GM19238 (cell line): ENCODE data around the gene SEMA6A.

ENCODE experiments used
- DNase-seq: peaks from one replicate; pipeline ENCODE4 v3.0.0; 2011; ENCODE audit warnings: low spot score; ENCODE audit not compliant: insufficient read length

SEMA6A gene

DNA sequence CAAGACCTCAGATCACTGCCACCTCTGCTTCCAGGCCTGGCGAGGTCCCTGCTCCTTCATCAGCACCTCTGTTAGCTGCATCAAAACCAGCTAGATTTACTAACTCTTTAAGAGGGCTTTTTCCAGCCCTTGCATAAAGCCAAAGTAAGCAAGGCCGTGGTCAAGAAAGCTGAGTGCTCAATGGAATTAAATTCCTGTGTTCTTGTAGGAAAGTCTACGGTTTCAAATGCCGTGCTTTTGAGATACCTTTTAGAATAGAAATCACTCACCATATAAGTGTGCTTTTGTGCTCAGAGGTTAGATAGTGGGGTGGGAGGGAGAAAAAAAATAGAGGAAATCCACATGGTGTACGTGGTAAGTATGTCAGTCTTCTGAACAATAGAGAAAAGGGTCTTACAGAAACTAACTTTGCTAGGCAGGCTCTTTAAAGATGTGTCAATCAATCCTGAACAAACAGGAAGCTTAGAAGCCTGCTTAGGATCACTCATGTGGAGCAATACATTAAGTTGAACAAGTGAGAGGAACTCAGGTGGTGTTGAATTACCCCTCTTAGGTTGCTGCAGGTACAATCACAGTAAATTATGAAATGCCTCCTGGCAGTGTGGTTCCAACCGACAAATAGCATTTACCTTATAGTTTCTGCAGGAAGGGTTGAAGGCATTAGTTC lies 79.7 kb downstream of the SEMA6A start:
- DNase-seq, result no peak

DNA sequence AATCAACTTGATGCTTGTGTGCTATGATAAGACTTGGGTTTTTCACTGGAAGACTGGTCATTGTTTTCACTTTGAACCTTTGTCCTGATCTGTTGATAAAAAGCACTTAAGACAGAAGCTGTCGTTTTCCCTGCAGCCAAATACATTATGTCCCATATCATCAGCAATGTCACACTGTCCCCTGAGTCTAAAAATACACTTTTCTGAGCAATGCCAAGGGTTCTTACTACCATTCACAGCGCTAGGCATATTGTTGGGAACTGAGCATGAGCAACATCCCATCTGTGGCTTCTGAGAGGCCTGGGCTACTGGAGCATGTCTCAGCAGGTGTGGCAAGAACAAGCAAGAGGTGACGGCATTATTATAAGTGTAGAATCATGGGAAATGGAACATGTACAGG lies 81.8 kb downstream of the SEMA6A start:
- DNase-seq, result no peak

DNA sequence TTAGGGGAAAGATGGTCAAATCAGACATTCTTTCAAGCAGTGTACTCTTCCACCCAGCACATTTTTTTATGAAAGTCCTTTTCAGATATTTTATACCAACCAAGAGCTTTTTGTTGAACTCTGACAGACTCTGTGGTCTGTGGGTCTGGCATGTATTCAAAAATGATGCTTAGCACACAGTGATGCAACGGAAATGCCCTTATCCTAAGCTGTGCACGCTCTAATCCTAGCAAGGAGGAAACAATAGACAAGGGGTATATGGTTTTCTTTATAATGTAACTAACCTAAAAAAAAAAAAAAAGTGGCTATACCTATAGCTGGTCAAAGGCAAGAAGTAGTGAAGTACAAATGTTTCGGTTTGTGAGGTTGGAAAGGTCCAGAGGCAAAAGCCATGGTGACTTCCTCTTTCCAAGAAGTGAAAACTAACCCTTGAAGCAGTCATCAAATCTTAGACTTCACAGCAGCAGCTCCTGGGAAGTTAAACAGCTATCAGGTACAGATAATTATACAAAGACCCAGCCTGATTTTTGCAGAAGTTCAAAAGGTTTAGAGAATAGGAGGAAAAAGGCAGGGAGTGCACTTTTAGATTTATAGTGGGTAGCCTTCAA lies 82.5 kb downstream of the SEMA6A start:
- DNase-seq, result no peak

DNA sequence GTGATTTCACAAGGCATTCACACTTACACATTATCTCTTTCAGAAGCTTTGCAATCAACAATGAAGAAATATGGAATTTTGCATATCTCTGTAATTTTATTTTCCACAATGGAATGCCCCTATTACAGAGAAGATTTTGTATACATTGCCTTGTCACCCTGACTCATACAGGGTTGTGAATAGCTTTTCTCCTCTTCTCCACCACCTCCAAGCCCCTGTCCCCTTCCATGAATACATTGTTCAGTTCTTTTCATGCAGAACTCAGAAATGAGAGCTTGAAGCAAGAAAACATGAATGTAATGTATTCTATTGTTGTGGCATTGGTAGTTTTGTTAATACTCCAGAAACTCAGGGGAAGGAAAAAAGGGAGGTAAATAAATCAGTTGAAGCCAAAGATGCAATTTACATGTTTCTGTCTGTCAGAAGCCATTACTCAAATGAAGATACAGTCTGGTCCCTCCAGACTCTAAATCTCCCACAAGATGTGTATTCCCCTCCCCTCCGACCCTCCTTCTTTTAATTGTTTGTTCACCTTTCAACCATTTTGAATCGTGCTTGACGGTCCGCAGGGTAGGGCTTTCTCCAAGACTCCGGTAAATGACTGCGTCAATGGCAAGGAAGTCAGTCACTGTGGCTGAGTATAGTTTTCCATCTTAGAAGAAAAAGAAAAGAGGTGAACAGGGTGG lies 86.1 kb downstream of the SEMA6A start:
- DNase-seq, result no peak

DNA sequence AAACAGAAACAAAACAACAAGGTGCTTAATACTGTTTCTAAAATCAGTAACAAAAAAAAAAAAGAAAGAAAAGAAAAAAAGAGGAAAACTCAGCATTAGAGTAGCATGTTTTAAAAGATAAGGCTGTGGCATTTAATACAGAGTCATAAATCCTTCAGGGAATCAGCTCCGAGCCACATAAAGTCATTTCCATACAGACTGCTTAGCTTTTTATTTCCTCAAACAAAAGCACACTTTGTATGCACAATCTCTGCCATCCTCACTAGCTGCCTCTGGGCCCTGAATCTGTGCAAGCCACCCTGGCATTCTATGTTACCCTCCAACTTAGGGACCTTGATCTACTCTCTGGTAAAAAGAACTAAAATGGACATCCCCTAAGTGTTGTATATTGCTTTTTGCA lies 87.6 kb downstream of the SEMA6A start:
- DNase-seq, result no peak

DNA sequence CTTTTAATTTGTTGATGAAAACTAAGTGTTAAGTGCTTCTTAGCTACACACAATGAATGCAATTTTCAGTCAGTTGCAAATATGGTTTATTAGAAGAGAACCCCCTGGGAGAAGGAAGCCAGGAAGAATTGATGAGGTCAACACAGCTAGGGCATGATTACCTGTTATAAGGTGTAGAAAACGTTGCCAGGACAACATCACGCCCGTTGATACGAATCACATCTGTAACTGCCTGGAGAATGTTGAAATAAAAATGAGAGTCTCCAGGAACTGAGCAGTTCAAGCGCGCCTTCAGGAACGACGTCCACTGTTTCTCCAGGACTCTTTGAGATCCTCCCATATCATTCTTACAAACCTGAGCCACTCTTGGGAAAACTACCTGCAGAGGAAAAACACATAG lies 88.0 kb downstream of the SEMA6A start:
- no peak for DNase-seq

DNA sequence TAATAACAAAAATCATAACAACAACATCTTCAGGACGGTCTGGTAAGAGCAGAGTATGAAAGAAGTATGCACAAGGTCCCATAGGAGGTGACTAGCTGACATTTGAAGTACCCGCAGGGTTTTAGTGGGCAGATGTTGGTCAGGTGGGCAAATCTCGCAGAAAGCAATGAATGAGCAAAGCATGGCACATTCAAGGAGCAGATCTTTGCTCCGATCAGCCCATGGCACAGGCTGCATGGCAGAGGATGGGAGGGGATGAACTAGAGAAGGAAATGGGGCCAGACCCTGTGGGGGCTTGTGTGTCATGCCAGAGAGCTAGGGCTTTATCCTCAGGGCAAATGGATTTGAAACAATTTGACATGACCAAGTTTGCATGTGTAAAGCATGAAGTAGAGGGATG lies 90.0 kb downstream of the SEMA6A start:
- no peak for DNase-seq

DNA sequence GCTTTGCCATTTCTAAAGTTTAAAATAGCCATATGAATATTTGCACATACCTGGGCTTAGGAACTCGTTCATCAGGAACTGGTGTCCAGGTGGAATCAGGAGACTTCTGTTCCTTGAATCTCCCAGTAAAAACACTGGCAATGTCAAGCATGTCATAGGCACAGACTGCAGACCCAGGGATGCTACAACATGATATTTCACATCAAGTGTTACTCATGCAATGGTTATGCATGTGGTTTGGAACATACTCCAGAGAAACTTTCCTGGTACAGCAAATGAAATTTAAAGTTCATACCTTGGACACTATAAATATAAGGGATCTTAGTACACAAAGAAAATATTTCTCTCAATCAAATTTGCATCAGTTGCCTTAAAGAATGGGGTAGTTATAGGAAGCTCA lies 92.2 kb downstream of the SEMA6A start:
- DNase-seq, result no peak

DNA sequence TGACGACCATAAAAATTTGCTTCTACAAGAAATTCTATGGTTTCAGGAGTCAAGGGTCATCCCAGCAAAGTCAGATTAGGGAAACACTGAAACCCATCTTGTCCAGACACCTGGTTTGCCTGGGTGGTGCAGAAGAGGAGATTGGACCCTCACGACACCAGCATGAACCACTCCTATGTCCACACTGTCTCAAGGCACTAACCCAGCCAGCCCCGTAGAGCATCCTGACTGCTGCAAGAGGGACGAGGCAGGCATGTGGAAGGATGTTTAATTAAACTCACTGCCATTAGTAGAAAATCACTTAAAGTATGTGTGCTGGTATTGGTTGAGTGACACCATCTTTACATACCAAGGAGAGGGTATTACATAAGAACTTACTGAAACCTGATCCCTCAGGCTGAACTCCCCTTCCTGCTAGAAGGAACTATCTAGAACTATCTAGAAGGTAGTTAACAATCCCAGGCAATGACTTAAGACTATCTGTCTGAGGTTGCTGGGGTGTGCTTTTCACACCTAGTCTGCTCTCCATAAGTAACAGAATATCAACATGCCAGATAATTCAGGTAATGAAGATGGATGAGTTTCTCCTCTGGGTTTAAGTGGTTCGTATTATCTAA lies 93.6 kb downstream of the SEMA6A start:
- DNase-seq, result no peak

DNA sequence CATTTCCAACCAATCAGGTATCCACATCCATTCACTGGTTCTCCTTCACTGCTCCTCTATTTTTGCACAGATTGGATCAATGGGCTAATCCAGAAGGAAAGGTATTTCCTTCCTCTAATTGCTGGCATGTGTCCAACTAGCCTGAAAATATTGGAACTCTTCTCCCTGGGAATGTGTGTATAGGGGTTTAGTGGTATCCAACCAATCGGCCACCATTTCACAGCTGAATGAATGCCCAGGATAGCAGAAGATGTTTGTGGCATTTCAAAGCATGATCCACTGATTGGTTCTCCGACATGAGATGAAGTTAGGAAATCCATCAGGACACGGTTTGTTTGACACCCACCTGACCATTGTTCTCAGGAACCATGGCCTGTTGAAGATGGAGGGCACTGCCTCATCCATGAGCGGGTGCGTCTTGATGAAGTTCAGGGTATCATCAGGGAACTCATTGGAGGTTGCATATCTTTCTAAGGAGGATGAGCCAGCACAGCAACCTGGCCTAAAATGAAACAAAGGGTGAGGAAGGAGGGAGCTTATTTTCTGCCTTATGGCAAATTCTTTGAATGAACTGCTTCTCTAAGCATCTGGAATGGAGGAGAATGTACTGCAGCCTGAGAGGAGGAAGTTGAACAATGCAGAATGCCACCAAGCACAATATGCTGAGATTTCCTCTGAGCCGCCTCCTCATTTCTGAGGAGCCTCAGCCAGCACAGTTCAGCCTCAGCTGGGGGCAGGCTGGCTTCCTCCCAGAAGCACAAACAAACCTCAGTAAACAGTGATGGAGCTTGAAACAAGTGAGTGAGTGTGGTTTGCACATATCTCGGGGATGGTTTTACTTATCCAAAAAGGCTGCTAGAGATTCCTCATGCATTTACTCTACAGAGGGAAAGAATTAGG lies 94.6 kb downstream of the SEMA6A start:
- DNase-seq, result no peak

DNA sequence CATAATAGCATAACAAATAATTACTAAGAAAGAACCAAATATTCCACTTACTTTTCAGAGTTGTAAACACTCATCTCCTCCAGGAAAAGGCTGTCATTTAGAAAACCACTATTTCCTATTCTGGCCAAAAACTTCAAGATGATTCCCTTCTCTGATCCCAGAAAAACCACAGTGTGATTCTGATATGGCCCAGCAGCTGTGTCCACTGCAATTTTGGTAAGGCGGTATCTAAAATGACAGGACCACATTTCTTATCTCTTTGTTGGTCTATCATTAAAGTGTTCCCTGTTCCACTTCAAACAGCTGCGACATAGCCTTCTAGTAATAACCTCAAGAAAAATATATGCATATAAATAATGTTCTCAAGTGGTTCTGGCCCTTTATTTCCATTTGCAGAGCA lies 96.1 kb downstream of the SEMA6A start:
- DNase-seq, result no peak

DNA sequence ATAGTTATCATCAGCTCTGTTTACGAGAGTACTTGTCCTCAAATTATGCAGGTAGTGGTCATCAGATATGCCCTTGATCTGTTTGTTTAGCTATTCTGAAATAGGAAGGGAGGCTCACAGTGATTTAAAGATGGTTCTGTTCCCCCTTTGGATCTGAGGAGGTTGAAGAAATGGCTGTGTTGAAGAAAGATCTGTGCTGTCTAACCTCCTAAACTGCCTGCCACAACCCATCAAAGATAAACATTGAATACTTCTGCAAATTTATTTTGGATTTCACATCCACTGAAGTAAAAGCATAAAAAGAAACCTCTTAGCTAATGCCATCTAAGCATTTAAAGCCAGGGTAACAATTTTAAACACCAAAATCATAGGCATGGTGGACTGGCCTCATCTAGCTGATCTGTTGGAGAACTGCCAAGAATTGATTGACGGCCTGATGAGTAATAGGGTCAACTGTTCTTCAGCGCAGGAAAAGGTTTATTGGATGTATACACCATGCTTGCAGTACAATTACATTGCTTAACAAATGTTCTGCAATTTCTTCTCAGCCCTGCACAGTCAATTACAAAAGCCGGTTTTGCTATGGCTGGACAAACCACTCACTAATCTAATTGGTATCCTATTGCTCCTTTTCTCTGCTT lies 97.6 kb downstream of the SEMA6A start:
- no peak for DNase-seq

DNA sequence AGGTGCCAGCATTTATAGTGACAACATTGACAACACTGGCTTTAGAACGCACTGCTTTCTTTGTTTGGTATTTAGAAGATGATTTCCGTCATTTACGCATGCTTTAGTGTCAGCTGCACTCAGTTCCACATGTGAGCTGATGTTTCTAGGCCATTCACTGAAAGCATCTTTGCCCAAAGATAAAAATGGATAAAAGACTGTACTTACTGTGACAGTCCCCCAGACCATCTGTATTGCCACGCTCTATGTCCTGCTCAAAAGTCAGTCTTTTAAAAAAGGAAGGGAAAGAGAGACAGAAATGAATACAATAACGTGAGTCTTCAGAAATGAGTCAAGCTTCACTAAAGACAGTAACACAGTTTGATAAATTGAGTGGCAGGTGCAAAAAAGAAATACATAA lies 99.3 kb downstream of the SEMA6A start:
- no peak for DNase-seq

DNA sequence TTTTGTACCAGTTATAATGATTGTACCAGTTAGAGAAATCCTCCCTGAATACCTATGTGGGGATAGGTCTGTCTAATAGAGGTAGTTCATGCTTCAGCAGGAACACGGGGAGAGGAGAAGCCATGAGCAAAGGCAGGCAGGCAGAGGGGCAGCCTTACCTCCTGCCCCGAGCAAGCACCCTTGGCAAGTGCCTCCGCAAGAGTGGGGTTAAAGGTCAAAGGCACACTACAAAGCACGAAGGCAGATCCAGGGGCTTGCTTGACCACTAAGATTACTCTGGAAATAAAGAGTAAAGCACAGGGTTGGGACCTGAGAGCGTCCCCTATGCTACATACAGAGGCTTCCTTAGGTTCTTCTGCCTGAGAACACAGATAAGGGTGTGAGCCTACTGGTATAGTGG lies 100.9 kb downstream of the SEMA6A start:
- DNase-seq, result no peak

DNA sequence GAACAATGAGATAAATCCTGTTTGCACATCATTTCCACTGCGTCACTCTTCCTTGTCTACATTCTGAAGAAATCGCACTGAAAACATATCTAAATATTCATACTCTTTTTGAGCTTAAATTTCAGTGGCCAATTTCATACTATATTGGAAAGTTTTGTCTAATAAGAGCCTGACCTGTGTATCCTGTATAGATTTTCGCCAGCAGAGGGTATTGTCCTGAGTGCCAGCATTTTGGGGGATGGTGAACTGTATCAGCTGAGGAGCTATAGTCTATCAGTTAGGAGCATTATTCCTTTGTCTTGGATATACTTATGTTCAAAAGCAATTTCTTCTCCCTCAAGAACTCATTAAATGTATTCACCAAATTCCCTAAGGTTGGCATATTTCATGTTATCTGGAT lies 102.3 kb downstream of the SEMA6A start:
- DNase-seq, result no peak

DNA sequence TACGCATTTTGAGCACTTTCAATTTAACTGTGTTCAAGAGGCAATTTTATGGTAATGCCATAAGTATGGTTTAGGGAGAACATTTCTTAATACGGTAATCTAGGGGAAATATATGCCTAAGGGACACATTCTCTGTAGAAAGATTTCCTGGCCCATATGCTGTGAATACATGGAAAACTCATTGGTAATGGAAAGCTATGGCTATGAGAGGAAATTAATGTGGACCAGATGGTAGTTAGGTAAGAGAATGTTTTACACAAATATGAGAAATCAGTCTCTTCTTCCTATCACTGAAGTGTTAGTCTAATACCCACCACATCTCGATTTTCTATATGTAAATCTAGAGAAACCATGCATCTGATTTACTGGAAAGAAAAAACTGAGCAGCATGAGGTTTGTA lies 105.0 kb downstream of the SEMA6A start:
- DNase-seq, result no peak

DNA sequence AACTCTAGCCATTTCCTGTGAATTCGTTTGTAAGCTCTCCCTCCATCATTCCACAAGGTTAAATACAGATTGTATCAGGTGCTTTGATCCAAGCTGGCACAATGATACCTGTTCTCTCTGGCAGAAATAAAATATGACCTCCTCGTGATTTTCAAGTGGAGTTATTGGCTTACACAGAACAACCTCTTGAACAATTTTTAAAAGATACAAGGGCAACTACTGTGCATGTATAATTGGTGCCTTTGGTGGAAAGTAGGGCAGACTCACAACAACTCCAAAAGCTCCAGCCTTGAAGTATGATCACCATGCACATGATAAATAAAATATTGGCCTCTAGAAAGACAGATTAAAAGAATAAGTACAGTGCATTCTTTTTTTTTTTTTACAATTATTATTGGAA lies 106.0 kb downstream of the SEMA6A start:
- DNase-seq, result no peak

DNA sequence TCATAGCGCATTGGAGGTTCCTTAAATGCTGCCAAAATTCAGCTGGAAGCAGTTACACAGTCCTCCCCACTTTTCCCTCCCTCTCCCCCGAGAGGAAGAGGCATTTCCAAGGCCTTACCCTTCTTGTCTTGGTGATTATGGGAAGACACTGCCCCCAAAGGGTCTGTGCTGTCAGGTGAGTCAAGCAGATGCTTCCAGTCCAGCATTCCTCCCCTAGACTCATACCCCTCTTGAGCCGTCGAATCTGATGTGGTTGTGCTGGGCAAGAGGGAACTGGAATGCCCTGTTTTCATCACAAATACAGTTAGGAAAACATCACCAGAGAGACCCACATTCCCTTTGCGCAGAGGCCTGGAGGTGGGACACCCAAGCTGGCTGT lies 107.2 kb downstream of the SEMA6A start:
- DNase-seq, result no peak

DNA sequence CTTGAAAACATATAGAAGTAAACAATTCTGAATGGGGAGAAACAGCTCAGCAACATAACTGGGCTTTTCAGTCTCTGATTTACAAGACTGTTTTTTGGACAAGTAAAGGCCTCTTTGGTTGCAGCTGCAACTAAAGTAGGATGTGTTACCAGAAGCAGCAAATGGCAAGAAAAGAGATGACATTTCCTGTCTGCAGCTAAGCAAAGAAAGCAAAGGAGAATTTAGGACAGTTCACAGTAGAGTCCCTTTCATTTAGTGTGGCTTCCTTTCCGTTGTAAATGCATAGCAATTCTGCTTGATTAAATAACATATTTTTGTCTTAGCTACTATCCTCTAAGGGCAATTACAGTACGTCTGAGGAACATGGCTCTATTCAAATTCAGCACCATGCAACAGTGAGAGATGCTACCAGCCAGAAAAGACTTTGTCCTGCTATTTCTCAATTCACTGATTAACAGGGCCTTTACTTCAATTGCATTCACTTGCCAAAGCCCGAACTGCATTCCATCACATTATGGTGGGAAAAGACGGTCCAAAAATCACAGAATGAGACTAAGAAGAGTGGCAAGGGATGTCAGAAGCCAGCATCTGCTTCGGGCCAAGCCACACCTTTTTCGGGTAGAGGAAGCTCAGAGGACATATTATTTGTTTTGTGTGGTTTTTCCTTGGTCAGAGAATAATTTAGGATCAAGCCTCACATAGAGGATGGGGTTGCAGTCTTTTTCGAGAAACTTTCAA lies 107.7 kb downstream of the SEMA6A start:
- DNase-seq, result no peak

DNA sequence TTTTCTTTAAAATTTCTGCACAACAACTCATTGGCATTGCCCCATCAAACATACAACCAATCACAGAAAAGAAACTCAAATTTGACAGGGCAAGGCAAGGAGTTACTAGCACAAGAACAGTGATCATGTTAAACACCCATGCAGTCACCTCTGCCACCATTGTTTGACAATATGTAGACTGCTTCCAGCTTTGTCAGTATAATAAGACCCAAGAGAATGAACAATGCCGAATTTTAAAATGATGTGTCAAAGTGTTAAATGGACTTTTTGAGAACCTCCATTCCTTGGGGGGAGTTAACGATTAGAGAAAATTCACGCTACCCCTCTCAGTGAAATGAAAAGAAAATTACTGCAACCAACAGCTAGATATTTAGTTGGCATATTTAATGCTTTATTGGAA lies 109.2 kb downstream of the SEMA6A start:
- no peak for DNase-seq
